GM21526 (cell line): Measurements from ENCODE around the gene CAMTA1.

Experiments used
- ATAC-seq: cut with Tn5 transposase; IDR thresholded peaks from one replicate; pipeline ENCODE4 v1.9.1; 2021; ENCODE audit warnings: moderate library complexity; ENCODE audit not compliant: unreplicated experiment, low FRiP score

The CAMTA1 gene

DNA sequence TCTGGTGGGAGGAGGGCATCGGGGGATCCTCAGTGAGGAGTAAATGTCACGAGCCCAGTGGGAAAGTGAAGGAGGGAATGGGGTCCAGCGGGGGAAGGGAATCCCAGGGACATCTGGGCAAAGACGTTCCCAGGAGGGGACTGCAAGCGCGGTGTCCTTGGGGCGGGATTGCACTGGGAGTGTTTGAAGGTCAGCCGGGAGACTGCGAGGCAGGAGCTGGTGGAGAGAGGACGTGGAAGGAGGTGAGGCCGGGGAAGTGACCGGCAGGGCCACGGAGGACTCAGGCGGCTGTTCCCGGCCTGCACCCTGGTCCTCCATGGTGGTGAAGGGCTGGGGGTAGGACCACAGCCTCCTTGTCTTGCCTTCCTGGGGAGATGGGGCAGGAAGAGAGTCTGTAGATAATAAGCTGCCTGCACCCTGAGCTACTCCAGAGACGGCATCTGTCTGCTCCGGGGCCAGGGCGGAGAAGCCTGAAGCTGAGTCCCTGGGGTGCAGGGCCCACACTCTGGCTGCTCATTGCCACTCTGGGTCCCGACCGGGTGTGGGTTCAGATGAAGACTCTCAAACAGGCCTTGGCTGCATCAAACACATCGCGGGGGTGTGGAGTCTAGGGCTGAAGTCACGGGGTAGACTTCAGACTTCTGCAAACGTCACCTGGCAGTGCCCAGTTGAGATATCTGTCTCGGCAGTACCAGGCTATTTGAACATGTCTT is 264.8 kb downstream of the CAMTA1 start:
- no peak for ATAC-seq

DNA sequence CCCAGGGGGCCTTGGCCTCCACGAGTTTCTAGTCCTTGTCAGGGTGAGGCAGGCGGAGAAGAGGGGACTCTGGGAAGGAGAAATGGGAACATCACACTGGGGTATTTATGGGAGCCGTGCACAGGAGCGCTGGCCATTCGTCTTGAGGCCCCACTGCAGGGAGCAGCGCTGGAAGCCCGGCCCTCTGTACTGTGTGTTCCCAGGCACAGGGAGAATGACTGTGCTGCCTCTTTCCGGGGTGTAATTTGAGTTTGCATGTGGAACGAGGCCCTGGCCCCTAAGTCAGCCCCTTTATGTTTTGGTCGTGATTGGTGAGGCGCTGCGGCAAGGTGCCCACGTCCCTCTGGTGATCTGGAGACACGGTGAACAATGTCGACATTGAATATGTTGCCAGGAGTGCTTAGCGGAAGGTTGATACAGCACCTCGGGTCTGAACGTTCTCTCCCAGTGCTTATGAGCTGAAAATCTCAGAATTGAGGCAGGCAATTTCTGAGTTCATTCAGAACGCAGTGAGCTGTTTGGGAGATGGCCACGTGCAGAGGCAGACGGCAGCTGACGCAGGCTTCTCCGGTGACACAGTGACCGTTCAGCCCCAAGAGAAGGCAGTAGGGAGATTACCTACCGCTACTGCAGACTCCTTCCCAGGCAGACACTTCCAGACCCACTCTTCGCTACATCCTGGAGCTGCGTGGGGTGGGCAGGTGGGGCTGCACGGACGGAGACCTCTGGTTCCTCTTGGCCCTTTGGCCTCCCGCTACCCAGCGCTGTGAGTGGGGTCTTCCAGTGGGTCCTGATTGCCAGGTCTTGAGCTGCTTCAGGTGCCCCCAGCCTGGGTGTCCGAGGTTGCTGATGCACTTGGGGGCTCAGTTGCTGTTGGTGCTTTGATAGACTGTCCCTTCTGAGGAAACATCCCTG is 265.8 kb downstream of the CAMTA1 start:
- ATAC-seq: no peak

DNA sequence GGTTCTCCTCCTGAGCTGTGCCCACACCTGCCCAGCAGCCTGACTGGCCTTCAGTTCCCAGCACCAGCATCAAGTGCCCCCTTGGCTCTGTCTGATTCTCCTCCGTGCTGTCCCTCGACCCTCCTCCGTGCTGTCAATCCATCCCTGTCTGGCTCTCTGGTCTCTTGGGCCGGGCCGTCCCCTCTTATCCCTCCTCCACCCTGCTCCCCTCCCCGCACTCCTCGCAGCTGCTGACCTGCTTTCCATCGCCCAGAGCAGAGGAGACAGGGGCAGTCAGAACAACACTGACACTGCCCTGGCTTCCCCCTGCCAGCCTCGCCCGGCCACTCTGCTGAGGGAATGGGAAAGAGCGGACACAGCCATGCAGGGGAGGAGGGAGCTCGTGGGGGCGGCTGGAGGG is 267.4 kb downstream of the CAMTA1 start:
- ATAC-seq: no peak

DNA sequence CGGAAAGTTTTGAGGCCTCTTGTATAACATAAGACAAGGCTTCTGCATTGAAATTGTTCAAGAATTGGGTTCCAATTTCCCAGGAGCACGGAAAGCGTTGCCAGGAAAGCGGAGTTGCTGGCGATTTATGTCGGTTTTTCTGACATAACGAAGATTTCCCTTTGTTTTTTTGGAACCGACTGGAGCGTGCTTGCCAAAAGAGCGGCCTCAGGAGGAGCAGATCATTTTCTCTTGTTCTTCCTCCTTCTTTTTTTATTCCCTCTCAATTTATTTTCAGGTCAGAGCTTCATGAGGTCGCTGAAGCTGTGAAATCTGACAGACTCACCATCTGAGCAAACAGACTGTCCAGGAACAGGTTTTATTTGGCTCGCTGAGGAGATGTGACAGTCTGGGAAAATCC is 275.5 kb downstream of the CAMTA1 start:
- no peak for ATAC-seq

DNA sequence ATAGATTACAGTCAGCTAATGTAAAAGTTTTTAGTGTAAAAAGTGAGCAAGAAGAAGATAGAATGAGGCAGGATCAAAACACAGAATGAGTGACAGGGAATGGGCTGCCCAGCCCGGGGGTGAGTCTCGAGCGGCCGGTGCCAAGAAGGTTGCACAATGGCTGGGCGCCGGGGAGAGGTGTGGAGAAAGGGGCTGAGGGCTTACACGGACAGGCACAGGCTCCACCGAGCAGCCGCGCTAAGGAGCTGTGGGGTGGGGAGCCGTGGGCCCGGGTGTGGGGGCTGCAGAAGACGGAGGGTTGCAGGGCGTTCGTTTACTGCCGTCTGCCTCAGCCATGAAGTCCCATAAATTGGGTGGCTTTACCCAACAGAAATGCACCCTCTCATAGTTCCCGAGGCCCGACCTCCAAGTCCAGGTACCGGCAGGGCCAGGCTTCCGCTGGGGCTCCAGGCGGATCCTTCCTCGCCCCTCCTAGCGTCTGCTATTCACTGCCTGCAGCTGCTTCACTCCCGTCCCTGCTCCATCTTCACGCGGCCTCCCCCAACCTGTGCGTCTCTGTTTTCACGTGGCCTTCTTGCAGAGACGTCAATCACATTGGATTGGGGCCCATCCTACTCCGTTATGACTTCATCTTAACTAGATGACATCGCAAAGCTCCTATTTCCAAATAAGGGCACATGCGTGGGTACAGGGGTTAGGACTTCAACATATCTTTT is 277.2 kb downstream of the CAMTA1 start:
- ATAC-seq: no peak

DNA sequence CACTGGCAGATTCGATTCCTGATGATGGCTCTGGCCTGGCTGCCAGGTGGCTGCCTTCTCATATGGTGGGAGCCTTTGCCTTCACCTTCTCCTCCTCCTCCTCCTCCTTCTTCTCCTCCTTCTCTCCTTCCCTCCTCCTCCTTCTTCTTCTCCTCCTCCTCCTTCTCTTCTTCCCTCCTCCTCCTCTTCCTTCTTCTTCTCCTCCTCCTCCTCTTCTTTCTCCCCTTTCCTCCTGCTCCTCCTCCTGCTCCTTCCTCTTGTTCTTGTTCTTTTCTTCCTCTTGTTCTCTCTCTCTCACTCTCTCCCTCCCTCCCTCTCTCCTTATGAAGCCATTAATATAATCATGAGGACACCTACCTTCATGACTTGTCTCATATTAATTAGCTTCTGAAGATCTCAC is 278.7 kb downstream of the CAMTA1 start:
- ATAC-seq: no peak

DNA sequence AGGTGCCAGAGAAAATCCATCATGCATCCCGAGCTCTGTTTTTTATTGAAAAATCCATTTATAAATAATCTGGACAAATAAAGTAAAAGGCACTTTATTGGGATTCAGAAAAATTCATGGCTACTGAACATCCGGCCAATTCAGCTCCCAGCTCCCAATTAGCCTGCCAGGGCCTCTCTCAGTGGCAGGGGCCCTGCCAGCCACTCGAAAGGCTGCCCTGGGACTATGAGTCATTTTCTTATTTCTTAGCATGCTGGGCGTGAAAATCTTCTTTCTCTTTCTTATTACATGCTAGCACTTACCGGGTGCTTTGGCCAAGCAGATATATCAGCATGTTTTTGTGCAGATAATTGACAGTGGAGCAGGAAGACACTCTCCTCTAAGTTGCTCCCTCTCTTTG is 283.3 kb downstream of the CAMTA1 start:
- ATAC-seq: no peak

DNA sequence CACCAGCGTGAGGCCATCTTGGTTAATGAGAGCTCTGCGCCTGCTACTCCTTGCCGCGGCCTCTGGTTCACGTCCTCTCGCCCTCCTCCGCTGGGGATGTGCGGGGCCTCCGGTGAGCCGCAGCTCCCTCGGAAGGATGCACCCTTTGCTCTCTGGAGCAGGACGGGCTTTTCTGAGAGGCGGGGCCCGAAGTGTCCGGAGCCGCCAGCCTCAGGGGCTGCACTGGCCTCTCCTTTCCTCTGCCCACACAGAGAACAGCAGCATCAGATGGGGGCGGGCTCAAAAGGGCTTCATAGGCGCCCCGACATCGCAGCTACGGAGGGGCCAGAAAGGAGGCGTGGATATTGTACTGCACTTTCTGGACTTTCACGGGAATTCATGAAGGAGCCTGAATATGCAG is 284.7 kb downstream of the CAMTA1 start:
- no peak for ATAC-seq

DNA sequence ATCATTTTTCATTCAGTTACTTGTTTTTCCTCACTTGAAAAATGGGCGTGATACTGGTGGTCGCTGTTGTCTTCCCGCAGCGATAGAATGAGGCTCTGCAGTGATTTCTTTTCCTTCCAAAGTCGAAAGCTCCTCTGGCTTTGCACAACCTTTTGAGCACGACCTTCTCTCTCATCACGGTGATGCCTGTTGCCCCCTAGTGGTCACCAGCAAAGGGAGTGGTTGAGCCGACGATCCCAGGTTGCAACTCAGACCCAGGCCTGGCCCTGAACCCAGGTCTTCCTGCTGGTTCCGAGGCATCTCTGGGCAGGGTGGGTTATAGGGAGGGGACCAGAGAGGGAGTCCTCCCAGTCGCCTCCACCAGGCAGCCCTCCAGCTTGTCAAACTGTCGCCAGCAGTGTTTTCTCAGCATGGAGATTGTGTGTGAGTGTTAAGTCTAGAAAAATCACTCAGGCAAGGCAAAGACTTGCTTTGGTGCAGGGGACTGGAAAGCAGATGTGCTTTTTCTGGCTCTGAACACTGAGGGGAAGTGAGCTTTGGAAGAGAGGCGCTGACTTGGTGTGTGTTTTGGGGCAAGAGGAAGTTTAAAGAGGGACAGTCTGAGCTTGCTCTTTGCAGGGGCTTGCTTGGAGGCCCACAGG is 285.3 kb downstream of the CAMTA1 start:
- ATAC-seq: no peak

DNA sequence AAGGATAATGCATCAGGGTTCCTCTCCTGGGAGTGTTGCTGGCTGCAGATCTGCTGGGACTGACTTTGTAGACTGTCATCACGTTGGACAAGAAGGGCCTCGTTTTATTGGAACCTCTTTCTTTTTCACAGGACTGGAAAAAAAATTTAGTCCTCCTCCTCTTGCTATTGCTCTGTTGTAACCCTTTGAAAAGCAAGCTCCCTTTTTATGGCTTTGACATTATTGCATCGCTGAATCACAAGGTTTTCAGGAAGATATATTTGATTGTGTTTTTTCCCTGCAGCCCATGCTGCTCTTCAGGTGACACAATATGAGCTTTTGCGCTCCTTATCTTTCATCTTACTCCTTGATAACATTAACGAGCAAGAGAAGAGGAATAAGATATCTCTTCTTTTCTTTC is 290.9 kb downstream of the CAMTA1 start:
- ATAC-seq: no peak

DNA sequence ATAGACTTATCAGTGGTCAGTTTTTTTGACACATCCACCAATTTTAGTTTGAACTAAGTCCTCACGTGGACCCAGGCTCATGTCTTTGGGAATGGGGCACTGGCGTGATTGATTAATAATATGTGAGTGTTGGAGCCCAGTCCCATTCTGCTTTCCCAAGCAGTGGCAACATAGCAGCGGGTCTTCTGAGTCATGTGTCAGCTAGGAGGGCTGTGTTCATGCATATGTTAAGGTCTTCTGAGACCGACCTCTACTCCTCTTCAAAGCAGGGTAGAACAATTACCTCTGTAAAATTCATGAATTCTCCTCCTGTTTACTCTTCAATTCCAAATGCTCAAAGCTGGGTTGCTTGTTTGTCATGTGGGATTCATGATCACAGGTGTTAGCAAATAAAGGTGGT is 291.3 kb downstream of the CAMTA1 start:
- no peak for ATAC-seq

DNA sequence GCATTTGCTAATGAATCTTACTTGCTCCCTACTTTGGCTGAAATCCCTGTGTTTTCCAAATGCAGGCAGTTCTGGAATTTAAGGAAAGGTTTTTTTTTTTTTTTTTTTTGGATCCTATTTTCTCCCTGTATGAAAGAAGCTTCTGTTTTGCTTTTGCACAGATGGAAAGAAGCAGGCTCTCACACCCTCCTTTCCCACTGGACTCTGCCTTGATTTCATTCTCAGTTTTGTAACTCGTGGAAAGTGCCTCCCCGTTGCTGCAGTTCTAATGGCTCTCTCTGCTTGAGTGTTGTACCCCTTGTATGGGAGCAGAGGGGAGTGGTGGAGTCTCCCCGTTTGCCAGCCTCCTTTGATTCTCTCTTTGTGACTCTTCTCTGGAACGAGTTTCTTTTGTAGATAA is 291.9 kb downstream of the CAMTA1 start:
- no peak for ATAC-seq

DNA sequence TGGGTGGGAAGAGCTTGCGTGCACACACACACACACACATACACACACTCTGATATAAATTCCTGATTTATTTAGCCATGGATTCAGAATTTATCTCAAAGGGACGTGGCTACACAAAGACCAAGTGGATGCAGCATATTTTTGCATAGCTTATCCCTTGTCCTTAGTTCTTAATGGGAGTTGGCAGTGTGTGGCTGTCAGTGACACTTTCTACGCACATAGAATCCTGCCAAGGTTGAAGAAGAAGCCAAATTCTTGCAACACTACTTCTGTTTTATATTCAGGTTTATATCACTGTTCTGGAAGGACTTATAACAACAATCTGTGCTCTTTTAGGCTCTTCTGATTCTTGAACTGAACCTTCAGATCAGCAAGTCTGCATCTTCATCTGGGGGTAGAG is 292.7 kb downstream of the CAMTA1 start:
- ATAC-seq: no peak

DNA sequence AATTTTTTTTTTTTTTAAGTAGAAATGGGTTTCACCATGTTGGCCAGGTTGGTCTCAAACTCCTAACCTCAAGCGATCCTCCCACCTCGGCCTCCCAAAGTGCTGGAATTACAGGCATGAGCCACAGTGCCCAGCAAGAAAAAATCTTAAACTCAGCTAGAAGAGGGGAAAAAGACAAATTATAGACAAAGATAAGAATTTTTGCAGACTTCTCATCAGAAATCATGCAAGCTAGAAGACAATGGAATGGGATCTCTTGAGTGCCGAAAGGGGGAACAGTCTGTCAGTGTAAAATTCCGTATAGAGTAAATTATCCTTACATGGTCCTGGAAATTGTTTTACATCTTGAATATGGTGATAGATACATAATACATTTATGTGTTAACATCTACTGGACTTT is 294.4 kb downstream of the CAMTA1 start:
- ATAC-seq: no peak

DNA sequence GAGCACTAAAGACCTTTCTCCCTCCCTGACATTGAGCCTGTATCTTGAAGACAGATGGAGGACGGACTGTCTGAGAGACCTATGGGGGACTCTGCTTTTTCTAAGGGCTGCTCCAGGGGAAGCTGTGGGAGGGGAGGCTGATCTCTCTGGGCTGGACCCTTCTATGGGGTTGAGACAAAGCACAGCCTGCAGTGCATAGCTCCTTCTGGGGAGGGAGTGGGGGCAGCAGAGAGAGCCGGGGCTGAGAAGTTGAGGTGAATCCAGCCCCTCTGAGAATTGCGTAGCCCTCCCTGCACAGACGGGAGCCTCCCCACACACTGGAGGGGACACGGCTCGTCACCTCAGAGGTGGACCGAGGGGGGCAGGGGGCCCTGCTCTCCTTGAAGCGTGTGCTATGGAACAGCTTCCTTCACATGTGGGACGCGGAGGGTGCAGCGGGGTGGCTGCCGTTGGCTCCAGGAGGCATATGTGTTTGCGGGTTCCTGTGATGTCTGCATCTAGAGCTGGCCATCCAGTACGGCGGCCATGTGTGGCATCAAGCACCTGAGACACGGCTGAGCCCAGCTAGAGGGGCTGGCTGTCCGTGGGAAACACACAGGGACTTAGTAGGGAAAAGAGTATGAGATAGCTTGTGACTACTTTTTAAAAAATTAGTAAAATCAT is 299.1 kb downstream of the CAMTA1 start:
- ATAC-seq: no peak

DNA sequence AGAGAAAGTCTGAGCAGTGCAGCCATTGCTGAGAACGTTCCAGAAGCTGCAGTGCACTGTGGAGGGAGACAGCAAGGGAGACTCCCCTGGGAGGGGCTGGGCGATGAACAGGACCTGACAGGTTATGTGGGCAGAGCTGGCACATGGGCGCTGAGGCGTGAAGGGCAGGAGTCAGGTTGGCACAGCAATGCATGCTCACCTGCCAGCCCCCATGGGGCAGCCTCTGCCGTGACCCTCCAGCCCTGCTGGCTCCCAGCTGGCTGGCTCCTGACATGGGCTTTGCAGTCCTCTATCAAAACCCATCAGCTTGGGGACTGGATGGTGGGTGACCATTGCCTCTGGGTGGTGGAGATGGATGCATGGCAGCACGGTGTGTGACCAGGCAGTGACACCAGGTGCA is 300.3 kb downstream of the CAMTA1 start:
- no peak for ATAC-seq

DNA sequence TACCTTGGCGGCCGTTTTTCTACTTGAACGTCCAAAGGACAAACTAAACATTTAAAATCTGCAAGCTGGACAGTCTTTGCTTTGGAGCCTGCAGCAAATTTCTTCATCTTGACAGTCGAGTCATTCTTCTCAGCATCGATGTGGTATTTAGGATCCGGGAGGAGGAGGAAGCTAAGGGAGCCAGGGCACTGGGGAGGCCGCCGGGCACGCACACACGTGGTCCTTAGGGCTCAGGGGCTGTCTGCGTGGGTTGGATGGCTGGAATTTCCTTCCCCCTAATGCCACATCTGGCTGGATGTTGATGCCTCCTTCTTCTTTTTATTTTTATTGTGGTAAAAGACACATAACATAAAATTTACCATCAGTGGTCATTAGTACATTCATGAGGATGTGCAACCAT is 300.9 kb downstream of the CAMTA1 start:
- no peak for ATAC-seq

DNA sequence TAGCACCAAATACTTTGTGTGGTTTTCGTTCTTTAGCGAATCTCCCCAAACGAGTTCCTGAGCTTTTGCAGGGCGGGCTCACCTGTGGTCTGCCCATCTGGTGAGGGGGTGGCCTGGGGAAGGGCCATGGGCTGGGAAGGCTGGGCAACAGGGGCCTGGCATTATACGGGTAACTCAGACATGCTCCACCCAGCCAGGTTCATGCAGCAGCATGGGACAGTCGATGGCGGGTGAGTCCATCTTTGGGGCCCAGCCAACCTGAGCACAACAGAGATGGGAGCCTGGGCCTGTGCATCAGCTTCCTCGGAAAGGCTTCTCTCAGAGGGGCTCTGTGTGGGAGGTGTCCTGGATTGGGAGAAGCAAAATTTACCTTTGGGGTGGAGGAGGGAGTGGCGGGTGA is 302.6 kb downstream of the CAMTA1 start:
- ATAC-seq: no peak

DNA sequence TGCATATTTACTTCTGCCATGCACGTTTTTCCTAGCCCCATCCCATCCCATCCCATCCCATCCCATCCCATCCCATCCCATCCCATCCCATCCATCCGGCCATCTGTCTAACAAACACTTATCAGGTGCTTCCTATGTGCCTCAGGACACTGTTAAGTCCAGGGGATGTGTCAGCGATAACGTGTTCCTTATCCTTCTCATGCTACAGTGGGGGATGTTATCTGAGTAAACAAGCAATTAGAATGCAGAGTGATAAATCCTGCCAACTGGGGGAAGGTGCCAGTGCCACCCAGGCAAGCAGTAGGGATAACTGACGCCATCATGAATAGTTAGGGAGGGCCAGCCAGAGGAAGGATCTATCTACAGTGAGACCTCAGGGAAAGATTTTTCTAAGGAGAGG is 304.2 kb downstream of the CAMTA1 start:
- ATAC-seq: no peak

DNA sequence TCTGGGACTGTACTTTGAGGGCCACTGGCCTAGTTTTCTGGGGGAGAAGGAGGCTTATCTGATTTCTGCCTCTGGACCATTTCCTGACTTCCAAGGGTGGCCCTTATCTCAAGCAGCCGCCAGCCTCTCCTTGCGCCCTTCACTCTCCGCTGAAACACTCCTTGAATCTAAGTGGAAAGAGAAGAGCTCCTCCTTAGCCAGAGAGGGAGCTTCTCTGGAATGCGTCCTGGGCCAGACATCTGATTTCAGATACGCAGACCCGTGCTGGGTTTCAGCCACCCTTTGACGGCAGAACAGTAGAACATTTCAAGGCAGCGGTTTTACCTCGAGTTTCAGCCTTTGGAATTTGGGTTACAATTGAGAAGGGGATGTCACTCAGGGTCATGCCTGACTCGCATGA is 308.0 kb downstream of the CAMTA1 start:
- ATAC-seq: no peak
